ENCODE data around the gene SEC16B. TPM values are rescaled to one million over a fixed set of nuclear protein-coding genes. Genes with fewer than 3 reads are reported as not detected.

Gene SEC16B
- total RNA-seq, 3 donors from 2014 or later, result 3.8 to 8.8 (median 4.8) TPM

DNA sequence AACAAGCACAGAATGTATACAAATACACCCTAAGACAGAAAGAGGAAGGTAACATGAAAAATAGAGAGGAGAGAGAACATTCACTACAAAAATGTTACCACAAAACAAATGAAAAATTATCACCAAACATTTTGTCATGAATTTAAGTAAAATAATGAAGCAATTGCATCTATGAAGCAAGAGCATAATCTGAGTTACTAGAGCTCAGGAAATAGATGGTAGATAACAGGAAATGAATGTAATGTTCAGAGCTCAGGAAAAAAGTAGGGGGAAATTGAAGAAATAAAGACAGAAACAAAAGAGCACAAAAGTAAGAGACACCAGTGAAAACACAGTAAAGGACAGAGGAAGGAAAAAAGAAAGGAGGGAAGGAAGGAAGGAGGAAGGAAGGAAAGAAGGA, 19.4 kb downstream of the SEC16B start:
- Histone ChIP-seq H3K4me3 (no peak overlapping the region), H3K4me1 (no peaks in the 10 kb centered on the region)

DNA sequence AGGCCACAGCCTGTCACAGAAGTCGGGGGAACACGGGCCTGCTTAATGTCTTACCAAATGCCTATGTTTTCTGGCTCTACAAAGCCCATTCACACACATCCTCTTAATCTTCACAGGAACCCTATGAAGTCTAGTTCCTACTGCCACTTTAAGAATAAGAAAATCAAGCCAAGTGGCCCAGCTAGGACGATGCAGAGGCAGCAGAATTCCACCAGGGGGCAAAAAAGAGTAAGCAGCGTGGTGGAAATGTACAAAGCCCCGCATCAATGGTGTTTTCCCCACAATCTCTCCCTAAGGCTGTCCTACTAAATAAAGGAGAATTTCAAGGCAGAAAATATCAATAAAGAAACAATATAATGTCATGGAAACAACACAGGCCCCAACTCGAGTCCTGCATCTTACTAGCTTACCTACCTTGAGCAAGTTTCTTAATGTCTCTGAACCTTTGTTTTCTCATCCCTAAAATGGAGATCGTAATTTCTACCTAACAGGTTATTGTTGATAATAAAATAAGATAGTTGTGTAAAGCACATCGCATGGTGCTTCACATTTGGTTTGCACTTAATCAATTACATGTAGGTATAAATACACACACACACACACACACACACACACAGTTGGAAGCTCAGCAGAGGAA, 21.4 kb downstream of the SEC16B start:
- H3K36me3 ChIP-seq, result no peaks in the 10 kb centered on the region
- peak; percentile 47 to 60 for DNase-seq (ENCODE audit: low spot score in 2 of 2)
- no peak for TF ChIP-seq POLR2A (IDR thresholded peaks at IDR 0.05)
- TF ChIP-seq, protein P1, sequence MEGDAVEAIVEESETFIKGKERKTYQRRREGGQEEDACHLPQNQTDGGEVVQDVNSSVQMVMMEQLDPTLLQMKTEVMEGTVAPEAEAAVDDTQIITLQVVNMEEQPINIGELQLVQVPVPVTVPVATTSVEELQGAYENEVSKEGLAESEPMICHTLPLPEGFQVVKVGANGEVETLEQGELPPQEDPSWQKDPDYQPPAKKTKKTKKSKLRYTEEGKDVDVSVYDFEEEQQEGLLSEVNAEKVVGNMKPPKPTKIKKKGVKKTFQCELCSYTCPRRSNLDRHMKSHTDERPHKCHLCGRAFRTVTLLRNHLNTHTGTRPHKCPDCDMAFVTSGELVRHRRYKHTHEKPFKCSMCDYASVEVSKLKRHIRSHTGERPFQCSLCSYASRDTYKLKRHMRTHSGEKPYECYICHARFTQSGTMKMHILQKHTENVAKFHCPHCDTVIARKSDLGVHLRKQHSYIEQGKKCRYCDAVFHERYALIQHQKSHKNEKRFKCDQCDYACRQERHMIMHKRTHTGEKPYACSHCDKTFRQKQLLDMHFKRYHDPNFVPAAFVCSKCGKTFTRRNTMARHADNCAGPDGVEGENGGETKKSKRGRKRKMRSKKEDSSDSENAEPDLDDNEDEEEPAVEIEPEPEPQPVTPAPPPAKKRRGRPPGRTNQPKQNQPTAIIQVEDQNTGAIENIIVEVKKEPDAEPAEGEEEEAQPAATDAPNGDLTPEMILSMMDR (IDR thresholded peaks at IDR 0.05), result peak; percentile 74 to 96 (median 76)
- intact Hi-C loops (cut with DNase I; ENCODE audit: low total_unique reads), result no loop called here
- H3K9me3 ChIP-seq, result no peaks in the 10 kb centered on the region
- no peaks in the 10 kb centered on the region for H3K4me1 ChIP-seq
- H3K27me3 ChIP-seq, result no peaks in the 10 kb centered on the region
- H3K27ac ChIP-seq, result no peak overlapping the region
- H3K4me3 ChIP-seq, result no peak overlapping the region

More for the DNA sequence above, 19.4 kb downstream of the SEC16B start:
- Histone ChIP-seq H3K9me3 (no peaks in the 10 kb centered on the region), H3K27ac (no peak overlapping the region), H3K36me3 (no peaks in the 10 kb centered on the region), H3K27me3 (no peaks in the 10 kb centered on the region)
- intact Hi-C loops (cut with DNase I; ENCODE audit: low total_unique reads), result no loop called here
- DNase-seq (ENCODE audit: low spot score in 2 of 2), result no peak
- TF ChIP-seq POLR2AphosphoS5 (IDR thresholded peaks at IDR 0.05), result no peak
- TF ChIP-seq, protein P1 (IDR thresholded peaks at IDR 0.05), result no peak
- no peak for TF ChIP-seq POLR2A (IDR thresholded peaks at IDR 0.05)

DNA sequence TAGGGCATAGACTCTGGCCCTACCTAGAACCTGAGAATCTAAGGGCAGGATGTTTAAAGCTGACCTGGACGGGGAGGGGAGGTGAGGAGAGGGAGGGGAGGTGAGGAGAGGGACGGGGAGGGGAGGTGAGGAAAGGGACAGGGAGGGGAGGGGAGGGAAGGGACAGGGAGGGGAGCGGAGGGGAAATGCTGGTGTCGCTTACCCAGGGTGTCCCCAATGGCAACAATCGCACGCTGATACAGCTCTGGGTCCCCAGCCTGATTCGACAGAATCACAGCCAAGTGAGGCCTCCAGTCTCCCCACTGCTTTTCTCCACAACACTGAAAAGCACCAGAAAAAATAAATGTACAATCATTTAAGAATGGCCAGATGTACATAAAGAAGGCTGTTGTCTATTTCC, 22.2 kb downstream of the SEC16B start:
- H3K9me3 ChIP-seq, result no peaks in the 10 kb centered on the region
- no peak for DNase-seq (ENCODE audit: low spot score in 2 of 2)
- no peak overlapping the region for H3K4me3 ChIP-seq
- H3K27ac ChIP-seq, result no peak overlapping the region
- TF ChIP-seq POLR2A (IDR thresholded peaks at IDR 0.05) (no peak), POLR2AphosphoS5 (IDR thresholded peaks at IDR 0.05) (no peak)
- TF ChIP-seq, protein P1 (IDR thresholded peaks at IDR 0.05), result no peak
- intact Hi-C loops (cut with DNase I; ENCODE audit: low total_unique reads), result no loop called here
- H3K27me3 ChIP-seq, result no peaks in the 10 kb centered on the region
- no peaks in the 10 kb centered on the region for H3K36me3 ChIP-seq
- H3K4me1 ChIP-seq, result no peaks in the 10 kb centered on the region

GRCh38 chr1:177945943-177946650, 23.8 kb downstream of the SEC16B start:
- Histone ChIP-seq H3K27ac (no peak overlapping the region), H3K36me3 (no peaks in the 10 kb centered on the region), H3K27me3 (no peaks in the 10 kb centered on the region), H3K4me3 (no peak overlapping the region), H3K4me1 (no peaks in the 10 kb centered on the region), H3K9me3 (no peaks in the 10 kb centered on the region)
- TF ChIP-seq, protein P1 (IDR thresholded peaks at IDR 0.05), result peak in 2 of 3 donors; percentile 69 to 75
- no peak for TF ChIP-seq POLR2AphosphoS5 (IDR thresholded peaks at IDR 0.05)
- peak in 1 of 2 donors; percentile 31 for DNase-seq (ENCODE audit: low spot score in 2 of 2)
- intact Hi-C loops (cut with DNase I; ENCODE audit: low total_unique reads), result no loop called here

Data from breast epithelium (tissue), 4 donors.